ENCODE measurements around the gene SPRR2E.
"Not testable (repeated sequence)": the region's sequence is repeated elsewhere in the genome, so short reads cannot be mapped to it uniquely, and the experiment has no call there.

Gene SPRR2E

DNA sequence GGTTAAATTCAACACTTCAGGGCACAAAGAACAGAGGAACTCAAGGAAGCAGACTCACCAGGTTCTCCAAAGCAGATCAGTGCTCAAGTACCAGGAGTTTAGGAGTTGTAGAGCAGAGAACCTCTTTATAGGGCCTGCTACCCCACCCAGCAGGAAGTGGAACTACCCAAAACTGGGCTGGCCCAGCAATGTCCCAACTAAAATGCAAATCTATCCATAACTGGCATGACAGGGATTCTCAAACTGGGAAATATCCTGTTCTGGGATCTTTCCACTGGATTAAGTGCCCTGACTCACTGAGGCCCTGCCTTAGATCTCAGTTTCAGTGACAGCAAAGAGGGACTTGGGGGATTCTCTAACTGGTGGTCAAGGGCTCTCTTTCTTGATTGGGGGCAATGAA, at the start of gene SPRR2E:
TSS of gene SPRR2E (minus strand) at position 101 of the 400 bp plus-strand sequence. CDS start 775 bp downstream, outside the sequence.
- no peak for DNase-seq (ENCODE audit: low read depth)

GRCh38 chr1:153141377-153141776, 47.1 kb upstream of the SPRR2E start:
- no peak for DNase-seq (ENCODE audit: low read depth)

DNA sequence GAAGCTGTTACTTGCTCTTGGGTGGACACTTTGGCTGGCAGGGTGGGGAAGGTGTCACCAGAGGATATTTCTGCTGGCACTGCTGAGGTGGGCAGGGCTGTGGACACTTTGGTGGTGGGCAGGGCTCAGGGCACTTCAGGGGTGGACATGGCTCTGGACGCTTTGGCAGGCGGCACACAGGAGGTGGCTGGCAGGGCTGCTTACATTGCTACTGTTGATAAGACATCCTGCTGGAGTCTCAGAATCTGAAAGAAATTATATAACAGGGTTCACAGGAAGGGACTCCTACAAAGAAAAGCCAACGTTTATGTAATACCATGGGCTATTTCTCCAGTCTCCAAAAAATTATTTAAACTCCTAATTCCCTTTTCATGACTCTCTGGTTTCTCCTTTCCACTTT, 46.2 kb upstream of the SPRR2E start:
- no peak for DNase-seq (ENCODE audit: low read depth)

- DNase-seq (ENCODE audit: low read depth): no peak
Observed at GRCh38 chr1:153133743-153134142, 39.4 kb upstream of the SPRR2E start.

DNA sequence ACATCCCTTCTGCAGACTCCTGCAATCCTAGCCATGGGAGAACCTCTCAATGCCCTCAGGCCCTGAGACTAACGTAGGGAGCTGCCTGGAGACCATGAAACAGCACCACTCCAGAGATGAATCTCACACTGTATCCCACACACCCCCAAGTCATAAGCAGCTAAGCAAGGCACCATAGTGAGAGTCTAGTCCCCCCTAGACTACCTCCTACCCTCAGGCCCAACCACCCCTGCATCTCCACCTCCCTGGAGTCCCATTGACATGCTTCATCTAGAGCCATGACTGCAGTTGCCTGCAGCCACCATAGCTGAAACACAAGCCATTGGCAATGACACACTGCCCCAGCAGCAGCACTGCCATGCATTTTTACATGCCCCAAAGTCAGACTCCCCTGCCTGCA, 38.9 kb upstream of the SPRR2E start:
- no peak for DNase-seq (ENCODE audit: low read depth)

DNA sequence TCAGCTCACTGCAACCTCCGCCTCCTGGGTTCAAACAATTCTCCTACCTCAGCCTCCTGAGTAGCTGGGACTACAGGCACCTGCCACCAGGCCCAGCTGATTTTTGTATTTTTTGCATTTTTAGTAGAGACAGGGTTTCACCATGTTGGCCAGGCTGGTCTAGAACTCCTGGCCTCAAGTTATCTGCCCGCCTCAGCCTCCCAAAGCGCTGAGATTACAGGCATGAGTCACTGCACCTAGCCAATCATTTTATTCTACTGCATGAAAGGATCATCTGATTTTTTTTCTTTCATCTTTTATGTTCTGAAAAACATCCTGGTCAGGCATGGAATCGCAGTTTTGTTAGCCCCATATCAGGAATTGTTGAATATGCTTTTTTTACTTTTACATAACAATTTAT, 34.4 kb upstream of the SPRR2E start:
- DNase-seq (ENCODE audit: low read depth): not testable (repeated sequence)

GRCh38 chr1:153127296-153127695, 33.0 kb upstream of the SPRR2E start:
- no peak for DNase-seq (ENCODE audit: low read depth)

GRCh38 chr1:153125536-153125935, 31.2 kb upstream of the SPRR2E start:
- no peak for DNase-seq (ENCODE audit: low read depth)

DNA sequence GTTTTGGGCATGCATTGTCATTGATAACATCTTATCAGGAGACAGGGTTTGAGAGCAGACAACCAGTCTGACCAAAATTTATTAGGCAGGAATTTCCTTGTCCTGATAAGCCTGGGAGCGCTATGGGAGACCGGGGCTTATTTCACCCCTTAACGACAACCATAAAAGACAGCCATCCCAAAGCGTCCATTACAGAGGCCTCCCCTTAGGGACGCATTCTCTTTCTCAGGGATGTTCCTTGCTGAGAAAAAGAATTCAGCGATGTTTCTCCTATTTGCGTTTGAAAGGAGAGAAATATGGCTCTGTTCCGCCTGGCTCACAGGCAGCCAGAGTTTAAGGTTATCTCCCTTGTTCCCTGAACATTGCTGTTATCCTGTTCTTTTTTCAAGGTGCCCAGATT, 29.5 kb upstream of the SPRR2E start:
- not testable (repeated sequence) for DNase-seq (ENCODE audit: low read depth)

- no peak for DNase-seq (ENCODE audit: low read depth)
Observed at GRCh38 chr1:153122831-153123421, 28.6 kb upstream of the SPRR2E start.

DNA sequence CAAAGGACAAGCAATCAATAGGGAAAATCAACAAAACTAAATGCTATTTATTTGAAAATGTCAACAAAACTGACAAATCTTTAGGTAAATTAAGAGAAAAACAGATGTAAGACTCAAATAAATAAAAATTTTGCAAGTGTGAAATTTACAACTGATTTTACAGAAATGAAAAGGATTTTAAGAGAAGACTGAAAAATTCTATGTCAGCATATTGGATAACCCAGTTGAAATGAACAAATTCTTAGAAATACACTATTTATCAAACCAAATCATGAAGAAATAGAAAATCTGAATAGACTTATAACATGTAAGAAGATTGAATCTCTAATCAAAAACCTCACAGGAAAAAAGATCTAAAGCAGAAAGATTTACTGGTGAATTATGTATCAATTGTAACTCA, 26.6 kb upstream of the SPRR2E start:
- no peak for DNase-seq (ENCODE audit: low read depth)

DNA sequence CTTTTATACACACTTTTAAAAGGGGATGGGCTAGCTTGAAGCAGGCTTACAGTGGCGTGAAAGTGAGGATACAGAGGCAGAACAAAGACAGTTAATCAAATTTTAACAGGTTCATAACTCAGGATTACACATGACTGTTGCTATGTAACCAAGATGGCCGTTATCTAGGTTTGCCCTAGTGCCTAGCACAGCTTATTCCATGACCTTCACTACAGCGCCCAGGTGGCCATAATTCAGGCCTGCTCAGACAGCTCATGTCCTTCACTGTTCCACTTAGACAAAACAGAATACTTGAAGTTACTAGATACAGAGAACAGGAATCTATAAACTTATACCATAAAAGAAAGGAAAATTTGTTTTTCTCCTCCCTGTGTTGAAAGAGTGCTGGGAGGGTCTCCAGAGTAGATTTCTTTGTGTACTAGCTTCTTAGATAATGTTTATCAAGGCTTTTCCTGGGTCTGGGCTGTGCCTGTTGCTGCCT, 25.2 kb upstream of the SPRR2E start:
- DNase-seq (ENCODE audit: low read depth): no peak

DNA sequence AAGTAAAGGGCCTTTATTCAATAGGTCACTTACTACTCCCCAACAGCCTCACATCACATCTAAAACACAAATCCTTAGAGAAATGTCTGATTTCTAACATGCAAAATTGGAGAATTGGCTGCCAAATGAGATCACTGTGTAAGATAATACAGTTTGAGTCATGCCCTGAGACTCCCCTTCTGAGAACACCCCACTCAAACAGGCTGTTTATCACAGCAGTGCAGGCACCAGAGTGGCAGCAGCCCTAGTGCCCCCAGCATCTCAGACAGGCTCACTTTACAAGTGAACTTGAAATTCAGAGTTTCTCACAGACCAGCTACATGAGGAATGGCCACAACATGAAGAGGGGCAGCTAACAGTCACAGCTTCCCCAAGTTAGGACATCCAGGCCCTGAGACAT, 20.9 kb upstream of the SPRR2E start:
- not testable (repeated sequence) for DNase-seq (ENCODE audit: low read depth)

GRCh38 chr1:153113416-153113815, 19.1 kb upstream of the SPRR2E start, which contains the start of gene SPRR2F:
Gene SPRR2F (minus strand): TSS chr1:153113516. CDS start chr1:153112733, 783 bp downstream.
- no peak for DNase-seq (ENCODE audit: low read depth)

DNA sequence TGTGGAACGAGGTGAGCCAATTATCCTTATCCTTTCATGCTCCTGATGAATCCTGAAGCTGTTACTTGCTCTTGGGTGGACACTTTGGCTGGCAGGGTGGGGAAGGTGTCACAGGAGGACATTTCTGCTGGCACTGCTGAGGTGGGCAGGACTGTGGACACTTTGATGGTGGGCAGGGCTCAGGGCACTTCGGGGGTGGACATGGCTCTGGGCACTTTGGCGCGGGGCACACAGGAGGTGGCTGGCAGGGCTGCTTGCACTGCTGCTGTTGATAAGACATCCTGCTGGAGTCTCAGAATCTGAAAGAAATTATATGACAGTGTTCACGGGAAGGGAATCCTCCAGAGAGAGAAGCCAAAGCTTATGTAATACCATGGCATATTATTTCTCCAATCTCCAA, 18.1 kb upstream of the SPRR2E start:
- not testable (repeated sequence) for DNase-seq (ENCODE audit: low read depth)

DNA sequence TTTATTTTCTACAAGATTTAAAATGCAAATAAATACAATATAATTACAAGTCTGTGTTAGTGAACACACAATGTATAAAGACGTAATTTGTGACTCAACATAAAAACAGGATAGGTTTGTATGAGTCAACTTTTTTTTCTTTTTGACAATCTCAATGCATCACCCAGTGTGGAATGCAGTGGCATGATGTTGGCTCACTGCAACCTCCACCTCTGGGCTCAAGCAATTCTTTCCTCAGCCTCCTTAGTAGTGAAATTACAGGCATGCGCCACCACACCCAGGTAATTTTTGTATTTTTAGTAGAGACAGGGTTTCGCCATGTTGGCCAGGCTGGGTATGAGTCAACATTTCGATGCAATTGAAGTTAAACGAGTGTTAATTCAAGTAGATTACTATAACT, 5.9 kb upstream of the SPRR2E start:
- no peak for DNase-seq (ENCODE audit: low read depth)

- no peak for DNase-seq (ENCODE audit: low read depth)
Observed at GRCh38 chr1:153099461-153100045, 5.2 kb upstream of the SPRR2E start.

DNA sequence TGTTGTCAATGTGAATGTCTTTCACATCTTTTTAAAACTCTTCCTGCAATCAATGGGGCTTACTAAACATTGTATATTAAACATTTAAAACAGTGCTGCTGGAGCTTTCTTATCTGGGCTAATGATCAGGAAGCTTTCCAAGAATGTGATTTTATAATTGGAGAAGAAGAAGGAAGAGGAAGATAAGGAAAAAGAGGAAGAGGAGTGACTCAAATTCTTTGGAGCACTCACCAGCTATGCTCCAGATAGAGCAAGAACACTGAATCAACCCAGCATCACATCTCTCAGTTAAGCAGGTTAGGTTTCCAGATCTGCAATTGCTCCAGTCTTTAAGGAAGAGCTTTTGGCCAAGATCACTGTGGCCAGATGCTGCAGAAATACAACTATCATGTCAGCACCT, 1.4 kb upstream of the SPRR2E start:
- DNase-seq (ENCODE audit: low read depth): no peak

- DNase-seq (ENCODE audit: low read depth): no peak
Observed at GRCh38 chr1:153087652-153088051, 6.7 kb downstream of the SPRR2E start.

- no peak for DNase-seq (ENCODE audit: low read depth)
Observed at GRCh38 chr1:153081736-153082135, 12.6 kb downstream of the SPRR2E start.

DNA sequence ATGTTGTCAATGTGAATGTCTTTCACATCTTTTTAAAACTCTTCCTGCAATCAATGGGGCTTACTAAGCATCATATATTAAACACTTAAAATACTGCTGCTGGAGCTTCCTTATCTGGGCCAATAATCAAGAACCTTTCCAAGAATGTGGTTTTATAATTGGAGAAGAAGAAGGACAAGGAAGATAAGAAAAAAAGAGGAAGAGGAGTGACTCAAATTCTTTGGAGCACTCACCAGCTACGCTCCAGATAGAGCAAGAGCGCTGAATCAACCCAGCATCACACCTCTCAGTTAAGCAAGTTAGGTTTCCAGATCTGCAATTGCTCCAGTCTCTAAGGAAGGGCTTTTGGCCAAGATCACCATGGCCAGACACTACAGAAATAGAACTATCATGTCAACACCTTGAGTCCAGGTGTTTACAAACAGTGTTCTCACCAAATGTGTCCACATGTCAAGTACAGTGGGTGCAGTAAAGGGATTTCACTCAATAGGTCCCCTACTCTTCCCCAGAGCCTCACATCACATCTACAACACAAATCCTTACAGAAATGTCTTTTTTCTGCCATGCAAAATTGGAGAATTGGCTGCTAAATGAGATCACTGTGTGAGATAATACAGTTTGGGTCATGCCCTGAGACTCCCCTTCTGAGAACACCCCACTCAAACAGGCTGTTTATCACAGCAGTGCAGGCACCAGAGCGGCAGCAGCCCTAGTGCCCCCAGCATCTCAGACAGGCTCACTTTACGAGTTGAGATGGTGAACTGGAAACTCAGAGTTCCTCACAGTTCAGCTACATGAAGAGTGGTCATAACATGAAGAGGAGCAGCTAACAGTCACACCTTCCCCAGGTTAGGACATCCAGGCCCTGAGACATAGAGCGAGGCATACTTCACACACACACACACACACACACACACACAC, 21.3 kb downstream of the SPRR2E start:
- no peak for DNase-seq (ENCODE audit: low read depth)

GRCh38 chr1:153071511-153071910, 22.8 kb downstream of the SPRR2E start, which contains the start of gene SPRR2B:
Gene SPRR2B (minus strand): TSS chr1:153071611. CDS start chr1:153070839, 772 bp downstream.
- DNase-seq (ENCODE audit: low read depth): no peak

DNA sequence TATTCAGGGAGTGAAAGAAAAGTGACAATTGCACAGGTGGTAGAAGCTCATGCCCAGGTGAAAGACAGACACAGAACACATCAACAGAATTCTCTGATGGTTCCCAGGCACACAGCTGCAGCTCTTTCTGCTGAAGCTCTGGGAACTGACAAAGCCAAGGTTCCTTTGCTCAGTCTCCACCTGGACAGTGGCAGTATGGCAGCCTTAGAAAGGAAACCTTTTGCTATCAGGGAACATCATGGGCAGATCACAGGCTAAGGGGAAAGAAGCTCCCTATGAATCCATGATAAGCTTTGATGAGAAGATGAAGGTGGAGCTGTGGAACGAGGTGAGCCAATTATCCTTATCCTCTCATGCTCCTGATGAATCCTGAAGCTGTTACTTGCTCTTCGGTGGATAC, 24.1 kb downstream of the SPRR2E start:
- no peak for DNase-seq (ENCODE audit: low read depth)
